Erythroblast (primary cell): Measurements from ENCODE around the gene CACNA2D1.

ENCODE experiments used
- GATA1 ChIP-seq: IDR thresholded peaks from 2 replicates; pipeline ENCODE4 v1.6.1; 2011; ENCODE audit warnings: low read depth, mild to moderate bottlenecking, control low read depth, low read length, moderate library complexity
- POLR2A ChIP-seq: IDR thresholded peaks from 2 replicates; pipeline ENCODE4 v1.6.1; 2011; ENCODE audit warnings: mild to moderate bottlenecking, low read length

DNA sequence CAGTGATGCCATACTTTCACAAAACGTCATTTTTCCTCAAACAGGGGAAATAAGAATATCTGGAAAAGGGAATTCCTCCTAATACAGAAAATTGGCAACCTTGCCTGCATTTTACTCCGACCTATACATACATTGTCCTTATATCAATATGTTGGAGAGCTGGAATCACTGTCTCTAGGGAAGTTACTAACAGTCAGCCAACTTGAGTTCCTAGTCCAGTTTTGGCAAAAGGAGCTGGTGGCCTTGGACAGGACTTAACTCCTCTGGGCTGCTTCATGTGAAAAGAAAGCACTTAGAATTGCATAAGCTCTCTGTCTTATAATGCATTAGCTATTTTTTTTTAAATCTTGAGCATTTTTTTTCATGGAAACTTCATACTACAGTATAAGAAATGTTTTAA is 499.5 kb downstream of the CACNA2D1 start:
- no peak for TF ChIP-seq POLR2A
- TF ChIP-seq GATA1: no peak
